H1 (cell line): Measurements from ENCODE around the gene COPS7A.

Experiments
- ATF3 ChIP-seq: IDR thresholded peaks from 2 replicates; pipeline ENCODE4 v1.6.1; 2011; ENCODE audit warnings: low read depth, mild to moderate bottlenecking, low read length; ENCODE audit not compliant: insufficient read depth
- BACH1 ChIP-seq: IDR thresholded peaks from 2 replicates; pipeline ENCODE4 v1.6.1; 2012; ENCODE audit warnings: low read length, improper control_type of control experiment
- BRCA1 ChIP-seq: IDR thresholded peaks from 2 replicates; pipeline ENCODE4 v1.6.1; 2012; ENCODE audit warnings: low read depth, low read length, improper control_type of control experiment
- CEBPB ChIP-seq: IDR thresholded peaks from 2 replicates; pipeline ENCODE4 v1.6.1; 2012; ENCODE audit warnings: low read depth, low read length
- CTCF ChIP-seq, 3 experiments: IDR thresholded peaks; 1 replicate in 2 of 3; 2 replicates in 1 of 3; pipeline versions ENCODE4 v1.5.1 to v1.6.1; 2011; ENCODE audit warnings: low read length in 3 of 3, mild to moderate bottlenecking in 3 of 3, inconsistent platforms in 2 of 3, low read depth in 1 of 3, moderate library complexity in 1 of 3; ENCODE audit not compliant: insufficient read depth in 1 of 3; ENCODE audit errors: control extremely low read depth in 1 of 3
- POLR2A ChIP-seq, 2 experiments: IDR thresholded peaks; 1 replicate in 1 of 2; 2 replicates in 1 of 2; pipeline ENCODE4 v1.6.1; 2011; ENCODE audit warnings: low read depth in 2 of 2, low read length in 2 of 2, mild to moderate bottlenecking in 2 of 2; ENCODE audit errors: control extremely low read depth in 1 of 2
- POLR2AphosphoS5 ChIP-seq: IDR thresholded peaks from 2 replicates; pipeline ENCODE4 v1.6.1; 2011; ENCODE audit warnings: low read depth, low read length
- SRF ChIP-seq: IDR thresholded peaks from 2 replicates; pipeline ENCODE4 v1.6.1; 2011; ENCODE audit warnings: mild to moderate bottlenecking, low read depth, low read length, moderate library complexity
- SUZ12 ChIP-seq: fragments of 200-600 bp; sonication (generic); IDR thresholded peaks from 2 replicates; pipeline ENCODE4 v1.6.1; 2012; ENCODE audit warnings: mild to moderate bottlenecking, inconsistent platforms, low read length, moderate library complexity, mixed read lengths
- TCF12 ChIP-seq: IDR thresholded peaks from 2 replicates; pipeline ENCODE4 v1.6.1; 2011; ENCODE audit warnings: low read depth, mild to moderate bottlenecking, low read length
- ZNF274 ChIP-seq: IDR thresholded peaks from 2 replicates; pipeline ENCODE4 v1.7.0; 2012; ENCODE audit warnings: low read length, borderline replicate concordance; ENCODE audit errors: extremely low read depth

- TF ChIP-seq CTCF (IDR thresholded peaks at IDR 0.05; ENCODE audit: control extremely low read depth in 1 of 3, insufficient read depth in 1 of 3, low read depth in 1 of 3, low read length in 3 of 3) (no peak), POLR2A (IDR thresholded peaks at IDR 0.05; ENCODE audit: control extremely low read depth in 1 of 2, low read depth in 2 of 2, low read length in 2 of 2) (no peak), POLR2AphosphoS5 (no peak), ZNF274 (no peak), CEBPB (no peak), ATF3 (no peak), TCF12 (no peak), BACH1 (no peak), SUZ12 (no peak), BRCA1 (no peak), SRF (no peak)
Observed at GRCh38 chr12:6780573-6780972, 56.7 kb downstream of the COPS7A start.
